Epithelial cell of alveolus of lung (primary cell): ENCODE measurements around the gene DNMBP. TPM values are rescaled to one million over a fixed set of nuclear protein-coding genes. Genes with fewer than 3 reads are reported as not detected.

Experiments used
- total RNA-seq: library from RNA; depleted of rRNA; stranded (reverse); fragments of >200 nt; gene quantifications from 2 replicates; pipeline ENCODE4 v1.2.1, GENCODE V29; 2015

Gene DNMBP
- 9.6 and 13.5 TPM in 2 replicates for total RNA-seq

GRCh38 chr10:100009793-100010676 is at the start of gene DNMBP:
DNMBP (minus strand) TSS chr10:100009947; CDS start chr10:99972124, 37,823 bp downstream.

Other genes with a start within 250 kb of the DNMBP start
- 1.0 and 3.4 TPM in 2 replicates for gene ABCC2, start 227.3 kb downstream of the DNMBP start, total RNA-seq
- gene CPN1, start 71.9 kb upstream of the DNMBP start, total RNA-seq, result not detected in 2 replicates
- gene ERLIN1, start 176.1 kb upstream of the DNMBP start, total RNA-seq, result 17.2 and 28.1 TPM in 2 replicates
- 10.7 and 14.6 TPM in 2 replicates for gene CHUK, start 219.6 kb upstream of the DNMBP start, total RNA-seq